ENCODE data around the gene GSG1. TPM values are rescaled to one million over a fixed set of nuclear protein-coding genes. Genes with fewer than 3 reads are reported as not detected.

The GSG1 gene
- total RNA-seq: not detected in 2 replicates

GRCh38 chr12:13103391-13104033 lies at the start of gene GSG1:
GSG1 (minus strand) TSS chr12:13103667; CDS start chr12:13103512, 155 bp downstream.
- DNase-seq (ENCODE audit: low read depth in 2 of 2): no peak

DNA sequence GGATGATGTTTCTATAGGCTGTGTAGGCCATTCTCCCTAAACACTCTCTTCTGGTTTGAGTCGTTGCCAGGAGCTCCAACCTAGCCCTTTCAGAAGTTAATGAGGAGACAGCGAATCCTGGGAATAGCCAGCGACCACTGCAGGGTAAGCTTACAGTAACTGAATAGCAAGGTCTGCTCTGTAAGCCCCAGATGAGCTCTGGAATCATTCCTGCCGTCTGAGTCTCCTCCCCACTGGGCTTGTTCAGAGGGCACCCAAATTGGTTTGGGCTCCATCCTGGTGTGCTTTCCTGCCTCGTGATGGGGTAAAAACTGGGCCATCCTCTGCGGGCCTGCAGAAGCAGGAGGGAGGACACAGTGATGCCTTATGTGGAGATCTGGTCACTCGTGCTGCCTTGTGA lies 49.7 kb upstream of the GSG1 start:
- no peak for DNase-seq (ENCODE audit: low read depth in 2 of 2)

DNA sequence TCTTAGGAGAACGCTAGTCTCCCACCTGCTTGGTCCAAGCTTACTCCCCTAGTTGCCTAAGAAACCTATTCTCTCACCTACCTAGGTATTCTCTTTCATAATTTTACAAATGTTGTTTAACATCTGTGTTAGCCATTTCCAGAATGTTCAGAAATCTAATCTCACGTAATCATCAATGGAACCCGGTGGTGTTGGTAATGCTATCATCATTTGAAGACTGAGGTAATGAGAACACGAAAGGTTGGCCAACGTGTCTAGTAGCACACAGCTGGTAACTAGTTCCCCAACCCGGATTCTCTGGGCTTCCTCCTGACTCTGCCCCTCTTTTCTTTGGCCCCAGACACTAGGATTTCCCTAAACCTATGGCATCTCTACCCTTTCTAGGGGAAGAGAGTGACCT lies 49.3 kb upstream of the GSG1 start:
- no peak for DNase-seq (ENCODE audit: low read depth in 2 of 2)

DNA sequence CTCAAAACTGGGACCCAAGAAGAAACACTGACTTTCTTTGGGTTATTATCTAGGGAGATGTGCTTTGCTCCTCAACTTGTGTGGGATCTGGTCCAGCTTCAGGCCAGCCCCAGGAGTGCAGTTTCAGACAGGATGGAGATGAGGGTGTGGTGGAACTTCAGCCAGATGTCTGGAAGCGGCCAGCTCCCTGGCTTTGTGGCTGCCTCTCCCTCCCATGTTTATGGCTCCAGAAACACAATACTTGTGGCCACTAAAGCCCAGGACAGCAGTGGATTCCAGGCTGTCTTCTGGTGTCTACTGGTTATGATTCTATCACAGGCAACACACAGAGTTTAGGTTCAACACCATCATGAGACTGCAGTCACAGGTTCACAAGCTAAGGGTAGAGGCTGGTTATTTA lies 48.8 kb upstream of the GSG1 start:
- no peak for DNase-seq (ENCODE audit: low read depth in 2 of 2)

GRCh38 chr12:13149411-13149810 lies 45.9 kb upstream of the GSG1 start:
- DNase-seq (ENCODE audit: low read depth in 2 of 2): no peak

- no peak for DNase-seq (ENCODE audit: low read depth in 2 of 2)
These were observed 45.0 kb upstream of the GSG1 start for GRCh38 chr12:13148485-13148847.

- DNase-seq (ENCODE audit: low read depth in 2 of 2): no peak
These were observed 44.4 kb upstream of the GSG1 start for GRCh38 chr12:13147688-13148484.

DNA sequence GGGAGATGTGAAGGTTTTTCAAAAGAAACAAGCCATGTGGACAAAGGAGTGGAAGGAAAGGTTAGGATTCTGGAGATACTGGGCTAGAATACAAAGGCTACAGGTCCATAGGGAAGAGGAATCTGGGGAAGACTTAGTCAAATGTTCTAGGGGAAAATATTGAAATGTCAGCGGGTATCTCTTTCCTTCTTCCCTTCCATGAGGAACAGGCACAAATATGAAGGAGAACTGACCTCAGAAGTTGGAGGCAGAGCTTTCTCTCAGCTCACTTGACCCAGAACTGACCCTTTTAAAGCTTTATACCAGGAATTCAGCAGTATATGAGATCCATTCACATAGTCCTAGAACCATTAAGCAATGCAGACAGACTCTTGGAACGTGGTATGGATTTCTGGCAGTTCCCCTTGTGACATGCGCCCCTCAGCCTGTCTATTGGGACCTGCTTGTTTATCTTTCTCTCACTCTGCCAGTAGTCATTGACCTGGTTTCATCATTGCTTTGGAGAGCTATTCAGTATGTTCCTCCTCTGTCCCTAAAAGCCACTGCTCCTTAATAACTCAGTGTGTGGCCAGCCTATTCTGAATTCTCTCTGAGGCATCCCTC lies 43.0 kb upstream of the GSG1 start:
- DNase-seq (ENCODE audit: low read depth in 2 of 2): no peak

DNA sequence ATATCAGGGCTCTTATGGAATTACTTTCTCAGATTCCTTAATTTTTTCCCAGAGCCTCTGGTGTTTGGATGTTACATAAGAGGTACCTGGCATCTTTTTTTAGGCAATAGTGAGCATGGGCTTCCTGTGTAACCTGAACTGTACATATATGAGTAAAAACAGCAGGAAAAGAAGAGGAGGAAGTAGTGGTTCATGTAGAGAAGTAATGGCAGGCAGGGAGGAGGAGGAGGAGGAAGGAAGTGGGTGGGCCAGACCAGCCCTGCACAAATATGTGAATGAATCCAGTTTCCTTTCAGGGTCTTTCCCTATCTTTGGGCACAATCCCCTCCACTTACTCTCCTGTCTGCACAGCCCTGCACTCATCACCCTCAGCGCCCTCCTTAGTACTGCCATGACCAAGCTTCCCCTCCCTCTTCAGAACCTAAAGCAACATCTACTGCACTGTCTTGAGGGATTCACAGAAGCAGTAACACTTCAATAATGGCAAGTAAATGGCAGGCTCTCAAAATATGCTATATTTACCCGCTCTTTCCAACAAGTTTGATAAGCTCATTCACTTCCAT lies 40.9 kb upstream of the GSG1 start:
- no peak for DNase-seq (ENCODE audit: low read depth in 2 of 2)

DNA sequence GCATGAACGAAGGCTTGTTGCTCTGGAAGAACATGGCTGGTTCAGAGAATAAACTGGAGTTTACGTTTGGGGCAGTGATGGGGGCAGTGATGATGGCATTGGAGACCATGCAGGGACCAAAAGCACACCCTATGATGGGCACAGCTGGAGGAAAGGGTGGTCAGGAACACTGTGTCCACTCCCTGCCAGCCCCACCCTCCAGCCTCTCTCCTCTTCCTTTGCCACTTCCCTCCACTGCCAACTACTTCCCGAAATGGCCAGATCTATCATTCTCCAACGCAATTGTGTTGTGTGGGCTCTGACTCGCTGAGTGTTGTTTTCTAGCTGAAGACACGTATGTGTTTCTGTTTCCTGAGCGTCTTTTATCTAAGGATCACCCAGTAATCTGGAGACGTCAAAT lies 39.3 kb upstream of the GSG1 start:
- no peak for DNase-seq (ENCODE audit: low read depth in 2 of 2)

DNA sequence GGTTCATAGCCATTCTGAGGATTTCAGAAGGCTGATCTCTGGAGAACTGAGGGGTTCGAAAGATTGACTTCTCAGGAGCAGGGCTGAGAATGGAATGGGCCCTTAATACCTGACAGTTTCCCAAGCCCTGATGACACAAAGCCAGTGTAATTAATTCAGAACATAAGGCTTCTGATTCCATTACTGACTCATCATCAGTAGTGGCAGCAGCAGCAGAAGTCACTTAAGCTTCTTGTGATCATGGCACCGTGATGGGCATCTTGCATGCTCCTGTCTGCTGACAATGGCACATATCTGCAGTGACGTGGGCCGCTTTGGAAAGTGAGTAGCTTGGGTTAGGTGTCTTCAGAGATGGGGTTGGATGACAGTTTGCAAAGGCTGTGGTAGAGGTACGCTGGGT lies 38.2 kb upstream of the GSG1 start:
- no peak for DNase-seq (ENCODE audit: low read depth in 2 of 2)

DNA sequence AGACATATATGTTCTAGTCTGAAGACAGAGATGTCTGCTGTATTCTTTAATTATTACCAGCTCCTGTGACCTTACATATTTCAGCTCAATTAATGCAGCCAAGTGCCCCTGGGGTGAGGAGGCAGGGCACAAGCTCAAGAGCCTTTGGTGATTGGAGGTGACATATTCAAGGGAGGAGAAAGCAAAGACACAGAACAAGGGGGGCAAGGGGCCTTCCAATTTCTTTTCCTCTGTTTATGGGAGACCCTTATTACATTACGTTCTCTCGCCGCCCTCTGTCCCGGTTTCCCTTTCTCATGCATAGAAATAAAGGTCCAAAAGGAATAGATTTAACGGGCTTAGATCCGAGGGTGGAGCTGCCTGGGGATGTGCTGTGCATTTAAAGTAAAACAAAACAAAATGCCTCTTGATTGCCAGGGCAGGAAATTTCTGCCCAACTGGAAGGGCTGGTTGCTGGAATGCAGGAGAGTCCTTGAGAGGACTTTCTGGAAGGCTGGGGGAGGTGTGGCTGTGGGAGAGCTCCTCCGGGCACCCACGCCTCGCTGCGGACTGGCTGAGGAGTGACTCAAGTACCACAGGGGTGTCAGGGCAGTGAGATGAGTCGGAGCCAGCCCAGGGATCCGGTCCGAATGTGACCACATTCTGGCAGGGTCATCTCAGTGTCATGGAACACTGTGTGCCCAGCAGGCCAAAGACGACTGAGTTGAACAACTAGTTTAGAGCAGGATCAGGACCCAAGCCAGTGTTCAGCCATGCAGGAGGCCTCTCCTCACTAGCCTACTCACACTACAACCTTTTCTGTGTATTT lies 32.1 kb upstream of the GSG1 start:
- peak in 1 of 2 donors; percentile 54 for DNase-seq (ENCODE audit: low read depth in 2 of 2)

DNA sequence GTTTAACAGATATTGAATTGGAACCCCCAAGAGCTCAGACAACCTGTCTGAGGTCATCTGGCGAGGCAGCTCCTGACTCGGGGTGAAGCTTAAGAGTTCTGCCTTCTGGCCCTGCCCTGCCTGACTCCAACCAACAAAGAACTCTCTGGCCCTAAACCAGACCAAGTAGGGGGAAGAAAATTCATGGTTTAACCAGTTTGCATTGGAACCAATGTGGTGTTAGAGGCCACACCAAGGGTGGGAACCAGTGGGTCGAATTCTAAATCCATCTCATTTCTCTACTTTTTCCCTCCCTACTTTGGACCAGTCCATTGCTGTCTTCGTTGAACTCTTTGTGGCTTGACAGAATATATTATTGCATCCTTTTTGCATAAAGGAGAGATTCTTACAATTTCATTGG lies 30.4 kb upstream of the GSG1 start:
- DNase-seq (ENCODE audit: low read depth in 2 of 2): no peak

DNA sequence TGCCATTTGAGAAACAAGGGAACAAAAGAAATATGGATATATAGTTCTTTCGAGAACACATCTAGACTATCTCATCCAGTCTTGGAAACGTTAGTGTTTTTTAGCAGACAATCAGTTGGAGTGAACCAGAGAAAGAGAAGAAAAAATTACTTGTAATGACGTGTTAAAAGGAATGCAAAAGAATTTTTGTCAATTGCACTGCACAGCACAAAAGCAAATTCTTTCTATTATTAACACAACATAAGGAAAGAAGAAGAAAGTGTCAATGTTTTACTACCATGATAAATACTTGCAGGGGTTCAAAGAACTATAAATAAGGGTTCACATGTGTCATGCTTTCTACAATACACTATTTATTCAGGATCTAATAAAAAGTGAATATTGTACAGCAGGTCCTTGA lies 27.5 kb upstream of the GSG1 start:
- no peak for DNase-seq (ENCODE audit: low read depth in 2 of 2)

DNA sequence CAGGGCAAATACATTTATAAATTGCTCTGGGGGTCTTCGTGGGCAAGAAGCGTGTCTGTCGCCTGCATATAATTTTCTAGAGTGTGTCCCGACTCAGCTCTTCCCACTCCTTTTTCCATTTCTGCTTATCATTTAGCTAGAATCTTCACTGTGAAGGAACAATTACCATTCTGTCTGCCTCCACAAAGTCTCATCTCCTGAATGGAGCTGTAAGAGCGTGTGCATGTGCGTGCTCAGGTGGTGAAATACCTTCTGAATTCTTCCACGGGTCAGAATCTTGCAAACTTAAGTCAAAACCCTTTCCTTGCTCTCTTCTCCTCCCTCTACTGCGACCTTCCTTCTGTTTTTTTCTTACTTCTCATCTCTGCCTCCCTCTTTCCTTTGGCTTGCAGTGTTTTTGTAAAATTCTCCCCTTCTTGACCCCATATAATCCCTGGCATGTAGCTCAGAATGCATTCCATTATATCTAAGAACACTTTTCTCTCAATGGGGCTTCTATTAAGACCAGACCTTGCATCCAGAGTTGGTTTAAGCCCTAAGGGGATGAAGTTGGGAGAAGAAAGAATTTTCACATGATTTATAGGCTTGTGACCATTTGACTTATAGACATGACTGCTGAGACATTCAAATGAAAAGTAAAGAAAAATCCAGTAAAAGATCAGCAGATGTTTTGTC lies 25.0 kb upstream of the GSG1 start:
- no peak for DNase-seq (ENCODE audit: low read depth in 2 of 2)

DNA sequence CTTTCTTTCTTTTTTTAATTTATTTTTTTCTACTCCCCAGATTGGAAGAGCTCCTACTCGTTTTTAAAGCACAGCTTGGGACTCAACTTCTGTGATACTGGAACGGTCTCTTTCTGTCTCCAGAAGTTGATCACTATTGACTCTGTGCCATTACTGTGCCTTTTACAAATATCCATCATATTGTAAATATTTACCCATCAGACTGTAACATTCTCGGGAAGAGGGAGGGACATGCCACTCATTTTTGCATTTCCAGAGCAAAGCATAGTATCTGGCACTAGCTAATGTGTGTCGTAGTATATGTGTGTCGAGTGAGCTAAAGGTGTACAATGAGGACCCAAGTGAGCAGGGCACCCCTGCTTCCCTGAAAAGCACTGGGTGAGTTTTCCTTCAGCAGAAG lies 24.0 kb upstream of the GSG1 start:
- DNase-seq (ENCODE audit: low read depth in 2 of 2): no peak

DNA sequence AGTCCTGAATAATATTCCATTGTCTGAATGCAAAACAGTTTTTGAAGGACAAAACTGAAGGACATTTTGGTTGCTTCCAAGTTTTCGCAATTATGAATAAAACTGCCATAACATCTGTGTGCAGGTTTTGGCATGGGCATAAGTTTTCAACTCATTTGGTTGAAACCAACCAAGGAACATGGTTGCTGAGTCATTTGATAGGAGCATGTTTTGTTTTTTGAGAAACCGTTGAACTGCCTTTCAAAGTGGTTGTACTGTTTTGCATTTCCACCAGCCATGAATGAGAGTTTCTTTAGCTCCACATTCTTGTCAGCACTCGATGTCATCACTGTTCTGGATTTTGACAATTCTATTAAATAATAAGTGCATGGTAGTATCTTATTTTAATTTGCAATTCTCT lies 23.0 kb upstream of the GSG1 start:
- no peak for DNase-seq (ENCODE audit: low read depth in 2 of 2)

DNA sequence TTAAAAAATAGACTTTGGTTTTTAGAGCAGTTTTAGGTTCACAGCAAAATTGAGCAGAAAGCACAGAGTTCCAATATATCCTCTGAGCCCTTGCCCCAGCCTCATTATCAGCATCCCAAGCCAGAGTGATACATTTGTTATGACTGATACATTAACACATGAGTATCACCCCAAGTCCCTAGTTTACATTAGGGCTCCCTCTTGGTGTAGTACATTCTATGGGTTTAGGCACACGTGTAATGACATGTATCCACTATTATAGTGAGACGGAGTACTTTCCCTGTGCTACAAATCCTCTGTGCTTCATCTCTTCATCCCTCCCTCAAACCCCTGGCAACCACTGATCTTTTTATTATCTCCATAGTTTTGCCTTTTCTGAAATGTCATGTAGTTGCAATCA lies 22.5 kb upstream of the GSG1 start:
- DNase-seq (ENCODE audit: low read depth in 2 of 2): no peak

DNA sequence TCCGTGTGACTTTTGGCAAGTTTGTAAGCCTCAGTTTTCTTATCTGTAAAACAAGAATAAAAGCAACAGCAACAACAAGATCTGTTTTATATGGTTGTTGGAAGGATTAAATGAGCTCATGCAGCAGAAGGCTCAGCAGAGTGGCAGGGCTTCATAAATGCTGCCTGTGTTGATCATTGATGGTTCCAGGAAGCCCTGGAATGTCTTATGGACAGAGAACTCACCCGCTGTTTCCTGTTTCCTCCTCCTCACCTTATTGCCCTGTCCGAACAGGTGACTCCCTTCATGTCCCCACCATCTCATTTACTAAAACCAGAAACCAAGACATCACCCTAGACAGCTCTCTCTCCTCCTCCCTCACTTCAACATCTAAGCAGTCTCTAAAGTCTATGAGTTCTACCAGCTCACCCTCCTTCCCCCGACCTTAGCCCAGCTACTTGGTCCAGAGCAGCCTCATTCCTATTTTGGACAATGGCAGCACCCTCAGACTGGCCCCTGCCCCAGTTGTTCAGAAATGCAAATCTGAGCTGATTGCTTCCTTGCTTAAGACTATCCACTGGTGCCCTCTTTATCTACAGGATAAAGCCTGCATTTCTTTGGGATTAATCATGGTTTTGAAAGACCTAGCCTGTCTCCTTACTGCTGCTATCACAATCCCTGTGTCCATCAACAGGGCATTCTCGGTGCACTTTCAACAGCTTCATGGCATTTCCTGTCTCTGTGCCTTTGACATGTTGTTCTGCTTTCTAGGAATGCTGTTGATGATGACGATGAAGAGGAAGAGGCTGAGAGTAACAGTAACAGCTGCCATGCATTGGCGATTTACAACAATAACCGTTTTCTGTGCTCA lies 21.4 kb upstream of the GSG1 start:
- peak; percentile 43 to 91 for DNase-seq (ENCODE audit: low read depth in 2 of 2)

DNA sequence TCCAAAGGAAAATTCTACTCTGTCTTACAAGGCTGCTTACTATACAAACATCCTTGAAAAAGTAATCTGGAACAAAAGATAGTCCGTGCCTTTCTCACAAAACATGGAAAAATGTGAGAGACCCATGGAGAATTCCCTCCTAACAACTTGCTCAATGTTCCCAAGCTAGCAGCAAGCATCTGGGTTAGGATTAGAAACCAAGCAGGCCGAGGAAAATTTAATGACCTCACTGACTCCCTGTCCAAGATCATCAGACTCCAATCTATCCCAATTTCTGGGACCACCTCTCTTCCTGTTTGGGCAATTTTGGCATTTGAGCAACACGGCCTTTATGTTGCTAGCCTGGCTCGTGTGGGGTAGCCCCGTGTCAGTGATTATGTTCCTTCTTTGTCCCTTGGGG lies 18.1 kb upstream of the GSG1 start:
- no peak for DNase-seq (ENCODE audit: low read depth in 2 of 2)
